Activated naive CD8-positive, alpha-beta T cell treated with anti-CD3 and anti-CD28 coated beads, Interleukin-2, amount 50 U/mL, for 24 hours (primary cell): ENCODE data around the gene RASGEF1C.

ENCODE experiments used
- ATAC-seq: fragments of 150-1000 bp; cut with Tn5 transposase; one replicate; pipeline ENCODE4 v1.10.0; 2021
- DNase-seq: peaks from one replicate; pipeline ENCODE4 v3.0.0; 2021
- H3K27ac Mint-ChIP-seq: one replicate; pipeline ENCODE4 v1.8.0; 2021; ENCODE audit warnings: mild to moderate bottlenecking, mixed read lengths
- H3K27me3 Mint-ChIP-seq: one replicate; pipeline ENCODE4 v1.8.0; 2021; ENCODE audit warnings: mixed read lengths
- H3K36me3 Mint-ChIP-seq: one replicate; pipeline ENCODE4 v1.8.0; 2021; ENCODE audit warnings: low read depth, mixed read lengths
- H3K4me1 Mint-ChIP-seq: one replicate; pipeline ENCODE4 v1.8.0; 2021; ENCODE audit warnings: mixed read lengths
- H3K4me3 Mint-ChIP-seq: one replicate; pipeline ENCODE4 v1.8.0; 2021; ENCODE audit warnings: mild to moderate bottlenecking, moderate library complexity, mixed read lengths
- H3K9me3 Mint-ChIP-seq: one replicate; pipeline ENCODE4 v1.8.0; 2021; ENCODE audit warnings: mixed read lengths

Gene RASGEF1C

GRCh38 chr5:180081481-180081880 is 127.5 kb downstream of the RASGEF1C start:
- Mint-ChIP-seq H3K9me3 (no peaks in the 10 kb centered on the region), H3K4me1 (peaks cover 21% of the 10 kb centered on the region), H3K27ac (no peak overlapping the region), H3K36me3 (no peaks in the 10 kb centered on the region), H3K4me3 (no peak overlapping the region), H3K27me3 (peaks cover 38% of the 10 kb centered on the region)
- DNase-seq (no peak), ATAC-seq (no peak)

DNA sequence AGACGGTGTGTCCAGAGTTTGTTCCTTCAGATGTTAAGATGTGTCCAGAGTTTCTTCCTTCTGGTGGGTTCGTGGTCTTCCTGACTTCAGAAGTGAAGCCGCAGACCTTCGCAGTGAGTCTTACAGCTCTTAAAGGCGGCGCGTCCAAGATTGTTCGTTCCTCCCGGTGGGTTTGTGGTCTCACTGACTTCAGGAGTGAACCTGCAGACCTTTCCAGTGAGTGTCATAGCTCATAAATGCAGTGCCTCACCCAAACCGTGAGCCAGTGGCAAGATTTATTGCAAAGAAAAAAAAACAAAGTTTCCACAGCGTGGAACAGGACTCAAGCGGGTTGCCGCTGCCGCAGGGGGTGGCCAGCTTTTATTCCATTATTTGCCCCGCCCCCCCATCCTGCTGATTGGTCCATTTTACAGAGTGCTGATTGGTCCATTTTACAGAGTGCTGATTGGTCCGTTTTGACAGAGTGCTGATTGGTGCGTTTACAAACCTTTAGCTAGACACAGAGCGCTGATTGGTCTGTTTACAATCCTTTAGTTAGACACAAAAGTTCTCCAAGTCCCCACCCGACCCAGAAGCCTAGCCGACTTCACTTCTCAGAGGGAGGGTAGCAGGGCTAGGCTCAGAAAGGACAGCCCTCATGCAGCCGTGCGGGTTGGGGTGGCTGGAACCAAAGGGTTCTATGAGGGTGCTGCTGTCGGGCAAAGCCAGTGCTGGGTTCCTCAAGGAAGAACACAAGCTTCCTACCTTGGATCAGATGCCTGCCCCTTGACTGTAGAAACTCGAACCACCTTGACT is 128.3 kb downstream of the RASGEF1C start:
- H3K4me1 Mint-ChIP-seq: peaks cover 14% of the 10 kb centered on the region
- DNase-seq (peak; percentile 64), ATAC-seq (no peak)
- no peak overlapping the region for H3K27ac Mint-ChIP-seq
- no peaks in the 10 kb centered on the region for H3K36me3 Mint-ChIP-seq
- H3K27me3 Mint-ChIP-seq: peaks cover 38% of the 10 kb centered on the region
- H3K4me3 Mint-ChIP-seq: peak overlapping the region; percentile 72
- H3K9me3 Mint-ChIP-seq: no peaks in the 10 kb centered on the region

- DNase-seq (no peak), ATAC-seq (peak; percentile 24)
- Mint-ChIP-seq H3K27me3 (peaks cover 38% of the 10 kb centered on the region), H3K4me1 (peaks cover 13% of the 10 kb centered on the region), H3K4me3 (peak overlapping the region; percentile 72), H3K36me3 (no peaks in the 10 kb centered on the region), H3K27ac (no peak overlapping the region), H3K9me3 (no peaks in the 10 kb centered on the region)
Observed at GRCh38 chr5:180079702-180080466, 129.1 kb downstream of the RASGEF1C start.

- Mint-ChIP-seq H3K27ac (no peak overlapping the region), H3K4me3 (no peak overlapping the region), H3K4me1 (peaks cover 13% of the 10 kb centered on the region), H3K27me3 (peaks cover 26% of the 10 kb centered on the region), H3K9me3 (no peaks in the 10 kb centered on the region), H3K36me3 (no peaks in the 10 kb centered on the region)
- DNase-seq (no peak), ATAC-seq (no peak)
Observed at GRCh38 chr5:180078348-180078747, 130.7 kb downstream of the RASGEF1C start.

- peaks cover 15% of the 10 kb centered on the region for H3K4me1 Mint-ChIP-seq
- no peaks in the 10 kb centered on the region for H3K9me3 Mint-ChIP-seq
- H3K27me3 Mint-ChIP-seq: peaks cover 27% of the 10 kb centered on the region
- ATAC-seq (no peak), DNase-seq (no peak)
- H3K4me3 Mint-ChIP-seq: no peak overlapping the region
- H3K27ac Mint-ChIP-seq: no peak overlapping the region
- H3K36me3 Mint-ChIP-seq: no peaks in the 10 kb centered on the region
Observed at GRCh38 chr5:180077594-180078284, 131.3 kb downstream of the RASGEF1C start.

GRCh38 chr5:180075703-180076102 is 133.3 kb downstream of the RASGEF1C start:
- H3K36me3 Mint-ChIP-seq: peaks cover 2% of the 10 kb centered on the region
- H3K4me1 Mint-ChIP-seq: peaks cover 21% of the 10 kb centered on the region
- no peak for ATAC-seq
- H3K9me3 Mint-ChIP-seq: peaks cover 3% of the 10 kb centered on the region
- peaks cover 20% of the 10 kb centered on the region for H3K27me3 Mint-ChIP-seq
- no peak for DNase-seq
- no peak overlapping the region for H3K4me3 Mint-ChIP-seq
- no peak overlapping the region for H3K27ac Mint-ChIP-seq

GRCh38 chr5:180074462-180074861 is 134.5 kb downstream of the RASGEF1C start:
- peaks cover 3% of the 10 kb centered on the region for H3K9me3 Mint-ChIP-seq
- DNase-seq (no peak), ATAC-seq (no peak)
- peaks cover 25% of the 10 kb centered on the region for H3K4me1 Mint-ChIP-seq
- H3K4me3 Mint-ChIP-seq: no peak overlapping the region
- H3K27ac Mint-ChIP-seq: no peak overlapping the region
- peaks cover 2% of the 10 kb centered on the region for H3K36me3 Mint-ChIP-seq
- peaks cover 11% of the 10 kb centered on the region for H3K27me3 Mint-ChIP-seq

GRCh38 chr5:180072556-180072955 is 136.5 kb downstream of the RASGEF1C start:
- Mint-ChIP-seq H3K27me3 (peaks cover 5% of the 10 kb centered on the region), H3K4me1 (peaks cover 25% of the 10 kb centered on the region), H3K36me3 (peaks cover 2% of the 10 kb centered on the region), H3K4me3 (peak overlapping the region; percentile 55), H3K9me3 (peaks cover 3% of the 10 kb centered on the region), H3K27ac (peak overlapping the region; percentile 64)
- ATAC-seq (no peak), DNase-seq (no peak)

DNA sequence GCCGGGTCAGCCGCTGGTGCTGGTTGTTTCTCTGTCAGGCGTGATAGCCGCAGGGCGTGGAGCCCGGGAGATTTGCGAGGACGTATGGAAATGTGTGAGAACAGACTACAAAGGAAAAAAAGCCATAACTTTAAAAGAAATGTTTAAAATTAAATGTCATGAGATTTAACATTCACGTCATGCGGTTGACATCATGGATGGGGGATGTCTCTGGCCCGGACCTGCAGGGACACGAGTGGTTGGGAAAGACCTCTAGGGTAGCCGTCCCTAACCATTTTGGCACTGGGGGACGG is 136.8 kb downstream of the RASGEF1C start:
- no peak for DNase-seq
- Mint-ChIP-seq H3K27ac (peak overlapping the region; percentile 29), H3K36me3 (peaks cover 2% of the 10 kb centered on the region), H3K9me3 (peaks cover 3% of the 10 kb centered on the region), H3K27me3 (peaks cover 5% of the 10 kb centered on the region), H3K4me3 (peak overlapping the region; percentile 55), H3K4me1 (peaks cover 25% of the 10 kb centered on the region)
- ATAC-seq: no peak

DNA sequence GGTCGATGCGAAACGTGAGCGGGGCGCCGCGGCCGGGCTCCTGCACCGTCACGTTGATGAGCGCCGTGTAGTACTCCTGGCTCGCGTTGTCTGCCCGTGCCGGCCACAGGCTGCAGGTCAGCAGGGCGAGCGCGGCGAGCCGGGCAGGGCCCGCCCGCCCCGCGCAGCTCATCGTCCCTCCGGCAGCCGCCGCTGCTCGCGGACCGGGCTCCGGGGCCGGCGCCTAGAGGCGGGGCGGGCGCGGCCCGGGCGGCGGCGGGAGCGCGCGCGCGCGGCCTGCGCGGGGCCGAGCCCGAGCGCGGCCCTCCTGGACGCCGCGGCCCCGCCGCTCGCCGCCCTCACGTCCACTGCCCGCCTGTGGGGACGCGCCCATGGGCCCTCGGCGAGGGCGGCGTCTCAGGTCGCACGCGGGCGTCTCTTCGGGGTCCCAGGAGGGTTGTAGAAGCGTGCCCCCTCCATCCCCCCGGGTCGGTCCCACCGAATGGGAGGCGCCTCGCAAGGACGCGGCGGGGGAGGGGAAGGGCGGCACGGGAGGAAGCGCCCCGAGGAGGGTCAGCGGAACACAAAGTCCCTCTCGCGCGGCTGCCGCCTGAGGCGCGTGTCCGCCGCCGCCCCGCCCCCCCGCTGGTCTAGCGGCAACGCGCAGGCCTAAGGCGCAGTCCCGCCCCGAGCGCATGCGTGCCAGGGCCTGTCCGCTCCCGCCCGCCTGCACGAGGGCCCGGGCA is 137.3 kb downstream of the RASGEF1C start, which contains the start of gene RNF130:
RNF130 (minus strand) TSS at position 229 of the 725 bp plus-strand sequence; CDS start at position 172, 57 bp downstream.
- ATAC-seq (peak; percentile 80), DNase-seq (peak; percentile 92)
- Mint-ChIP-seq H3K4me1 (peaks cover 25% of the 10 kb centered on the region), H3K27ac (peak within 1 kb of the TSS; percentile 51), H3K27me3 (peaks cover 5% of the 10 kb centered on the region), H3K9me3 (peaks cover 3% of the 10 kb centered on the region), H3K4me3 (peak within 1 kb of the TSS; percentile 84), H3K36me3 (peaks cover 2% of the 10 kb centered on the region)

DNA sequence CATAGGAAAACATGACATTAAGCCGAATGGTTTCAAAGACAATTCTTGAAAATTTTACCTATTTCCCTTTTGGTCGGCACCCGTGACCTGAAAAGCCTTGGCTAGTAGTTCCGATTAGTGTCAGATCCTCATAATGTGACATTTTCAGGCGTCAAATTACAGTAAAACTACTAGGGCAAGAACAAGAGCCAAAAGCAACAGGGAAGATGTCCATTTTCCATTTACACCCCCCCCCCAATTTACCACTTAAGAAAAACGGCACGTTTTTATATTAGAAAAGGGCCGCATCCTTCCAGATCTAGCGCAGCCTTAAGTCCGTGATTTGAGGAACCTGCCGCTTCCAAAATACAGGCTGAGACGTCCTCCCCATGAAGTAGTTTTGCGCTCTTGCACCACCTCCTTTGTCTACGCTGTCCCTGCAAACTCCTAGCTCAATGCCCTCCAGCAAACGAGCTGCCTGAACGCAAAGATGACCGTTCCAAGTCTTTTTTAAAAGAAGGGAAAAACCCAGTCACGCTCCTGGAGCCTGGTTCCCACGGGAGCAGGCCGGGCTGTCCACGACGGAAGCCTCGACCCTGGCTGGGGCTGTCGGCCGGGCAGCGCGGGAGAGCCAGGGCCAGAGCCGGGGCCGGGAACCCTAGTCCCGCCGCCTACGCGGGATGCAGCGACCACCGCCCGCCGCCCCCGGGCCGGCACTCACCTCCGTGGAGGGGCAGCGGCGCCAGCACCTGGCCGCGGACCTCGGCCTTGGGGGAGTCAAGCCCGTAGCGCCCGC is 138.1 kb downstream of the RASGEF1C start:
- peaks cover 5% of the 10 kb centered on the region for H3K27me3 Mint-ChIP-seq
- peak overlapping the region; percentile 51 for H3K27ac Mint-ChIP-seq
- peaks cover 25% of the 10 kb centered on the region for H3K4me1 Mint-ChIP-seq
- DNase-seq (peak; percentile 27), ATAC-seq (peak; percentile 10)
- peaks cover 2% of the 10 kb centered on the region for H3K36me3 Mint-ChIP-seq
- H3K4me3 Mint-ChIP-seq: peak overlapping the region; percentile 84
- H3K9me3 Mint-ChIP-seq: peaks cover 3% of the 10 kb centered on the region

DNA sequence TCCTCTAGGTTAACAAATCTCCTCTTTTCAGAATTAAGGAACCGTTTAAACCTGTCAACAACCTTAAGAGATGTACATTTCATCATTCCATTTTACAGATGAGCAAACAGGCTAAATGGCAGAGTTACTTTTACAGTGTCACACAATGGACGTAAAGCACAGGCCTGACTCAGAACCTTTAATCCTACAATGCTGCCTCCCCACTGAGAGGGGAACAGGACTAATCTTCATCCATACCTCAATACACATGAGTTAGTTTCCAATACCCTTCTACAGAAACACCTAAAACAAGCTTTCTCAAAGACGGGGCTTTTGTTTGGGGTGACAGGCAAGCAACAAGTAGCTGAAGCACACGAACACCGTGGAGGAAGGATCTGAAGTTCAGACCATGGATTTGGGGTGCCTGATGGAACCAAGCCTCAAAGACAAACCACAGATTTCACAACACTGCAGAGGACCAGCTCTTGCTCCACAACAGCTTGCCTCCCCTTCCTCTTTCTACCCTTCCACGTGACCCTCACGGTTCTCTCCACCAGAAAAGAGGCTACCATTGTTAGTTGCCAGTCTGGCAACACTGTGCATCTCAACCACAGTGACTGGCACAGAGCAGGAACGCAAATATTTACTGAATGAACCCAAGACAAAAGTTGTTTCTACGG is 139.3 kb downstream of the RASGEF1C start:
- no peak for DNase-seq
- H3K27ac Mint-ChIP-seq: no peak overlapping the region
- peak overlapping the region; percentile 84 for H3K4me3 Mint-ChIP-seq
- peaks cover 3% of the 10 kb centered on the region for H3K9me3 Mint-ChIP-seq
- no peak for ATAC-seq
- H3K4me1 Mint-ChIP-seq: peaks cover 25% of the 10 kb centered on the region
- peaks cover 5% of the 10 kb centered on the region for H3K27me3 Mint-ChIP-seq
- H3K36me3 Mint-ChIP-seq: peaks cover 2% of the 10 kb centered on the region

DNA sequence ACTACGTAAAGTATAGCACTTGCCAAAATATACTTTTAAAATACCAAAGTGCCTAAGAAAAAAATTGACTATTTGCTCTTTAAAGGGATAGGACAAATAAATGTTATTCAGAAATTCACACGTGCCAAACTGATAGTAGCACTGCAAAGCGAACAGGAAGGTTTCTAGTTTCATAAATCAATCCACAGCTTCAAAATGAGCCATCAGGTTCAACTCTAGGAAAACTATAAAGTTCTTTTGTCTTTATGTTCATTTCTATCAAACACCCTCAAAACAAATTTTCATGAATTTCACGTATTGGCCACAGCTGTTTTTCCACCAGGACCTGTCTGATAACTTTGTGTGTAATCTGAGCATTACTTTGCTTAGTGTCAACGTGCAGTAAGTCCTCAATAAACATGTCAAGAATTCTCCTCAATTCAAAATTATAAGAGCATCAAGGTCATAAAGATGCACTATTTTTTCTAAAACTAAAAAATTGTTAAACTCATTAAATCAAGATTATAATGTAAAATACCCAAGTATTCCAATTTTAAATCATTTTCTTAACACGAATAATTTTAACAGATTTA is 140.4 kb downstream of the RASGEF1C start:
- no peak for ATAC-seq
- Mint-ChIP-seq H3K27ac (no peak overlapping the region), H3K36me3 (peaks cover 2% of the 10 kb centered on the region), H3K4me1 (peaks cover 25% of the 10 kb centered on the region), H3K27me3 (peaks cover 5% of the 10 kb centered on the region), H3K4me3 (no peak overlapping the region), H3K9me3 (peaks cover 3% of the 10 kb centered on the region)
- no peak for DNase-seq
